HEK293 (cell line): ENCODE results near the gene CHPT1.

Experiments
- CTCF ChIA-PET: fragments of 350-600 bp; formaldehyde crosslinking; extraction: SDS; loops from one replicate; lab custom pipeline; 2021; ENCODE audit warnings: antibody characterized with exemption; lab: Yijun Ruan, JAX
- POLR2A ChIA-PET: fragments of 300-600 bp; formaldehyde crosslinking; extraction: SDS; loops from one replicate; lab custom pipeline; 2020; ENCODE audit warnings: antibody characterized with exemption, inconsistent platforms; lab: Yijun Ruan, JAX
- H3K27ac ChIP-seq: fragments of 200-500 bp; sonication (Bioruptor generic); 2 replicates; pipeline ENCODE4 v1.5.1; 2014; ENCODE audit warnings: low read depth, low read length, control low read depth, inconsistent platforms; ENCODE audit errors: extremely low read depth
- H3K36me3 ChIP-seq, 2 experiments: fragments of 200-500 bp in 1 of 2; sonication (Bioruptor generic) in 1 of 2; 1 replicate in 1 of 2; 2 replicates in 1 of 2; pipeline ENCODE4 v1.5.1; 2014 to 2017; ENCODE audit warnings: inconsistent platforms in 2 of 2, low read length in 2 of 2; ENCODE audit not compliant: control insufficient read depth in 2 of 2, insufficient read depth in 1 of 2
- H3K4me1 ChIP-seq: fragments of 200-500 bp; sonication (Bioruptor generic); 2 replicates; pipeline ENCODE4 v1.5.1; 2014; ENCODE audit warnings: mild to moderate bottlenecking, low read length, inconsistent platforms; ENCODE audit not compliant: control insufficient read depth, insufficient read depth
- H3K4me3 ChIP-seq: 2 replicates; pipeline ENCODE4 v1.5.1; 2011; ENCODE audit warnings: low read depth, mild to moderate bottlenecking, control low read depth, low read length, moderate library complexity
- H3K9me3 ChIP-seq: fragments of 200-500 bp; sonication (Bioruptor generic); 2 replicates; pipeline ENCODE4 v1.5.1; 2014; ENCODE audit warnings: low read depth, low read length, inconsistent platforms; ENCODE audit not compliant: control insufficient read depth, insufficient read depth
- BCL11A ChIP-seq: fragments of 450-650 bp; formaldehyde crosslinking; IDR thresholded peaks from 2 replicates; pipeline ENCODE4 v1.5.1; 2016; ENCODE audit warnings: low read depth, missing biosample characterization, missing genetic modification characterization
- CTCF ChIP-seq: fragments of 450-650 bp; formaldehyde crosslinking; IDR thresholded peaks from 2 replicates; pipeline ENCODE4 v1.5.1; 2016; ENCODE audit warnings: missing biosample characterization, missing genetic modification characterization
- GLI4 ChIP-seq: fragments of 450-650 bp; formaldehyde crosslinking; IDR thresholded peaks from 2 replicates; pipeline ENCODE4 v1.5.1; 2016; ENCODE audit warnings: missing biosample characterization, missing genetic modification characterization
- HIC1 ChIP-seq: fragments of 450-650 bp; formaldehyde crosslinking; IDR thresholded peaks from 2 replicates; pipeline ENCODE4 v1.5.1; 2016; ENCODE audit warnings: missing biosample characterization, missing genetic modification characterization
- SALL2 ChIP-seq: fragments of 450-650 bp; formaldehyde crosslinking; IDR thresholded peaks from 2 replicates; pipeline ENCODE4 v1.5.0; 2017; ENCODE audit warnings: missing biosample characterization, mild to moderate bottlenecking, missing genetic modification characterization, borderline replicate concordance
- SCRT2 ChIP-seq: fragments of 450-650 bp; formaldehyde crosslinking; IDR thresholded peaks from 2 replicates; pipeline ENCODE4 v1.5.1; 2016; ENCODE audit warnings: missing biosample characterization, missing genetic modification characterization
- ZBTB17 ChIP-seq: fragments of 450-650 bp; formaldehyde crosslinking; IDR thresholded peaks from 2 replicates; pipeline ENCODE4 v1.5.1; 2016; ENCODE audit warnings: missing biosample characterization, missing genetic modification characterization
- ZBTB26 ChIP-seq: fragments of 450-650 bp; formaldehyde crosslinking; optimal IDR thresholded peaks from 2 replicates; pipeline ENCODE3; 2016; ENCODE audit warnings: missing biosample characterization, mild to moderate bottlenecking, missing genetic modification characterization
- ZBTB48 ChIP-seq: fragments of 450-650 bp; formaldehyde crosslinking; IDR thresholded peaks from 2 replicates; pipeline ENCODE4 v1.5.1; 2016; ENCODE audit warnings: missing biosample characterization, missing genetic modification characterization
- ZFP69B ChIP-seq: fragments of 450-650 bp; formaldehyde crosslinking; IDR thresholded peaks from 2 replicates; pipeline ENCODE4 v1.5.1; 2016; ENCODE audit warnings: missing biosample characterization, missing genetic modification characterization
- ZNF10 ChIP-seq: fragments of 450-650 bp; formaldehyde crosslinking; IDR thresholded peaks from 2 replicates; pipeline ENCODE4 v1.5.1; 2017; ENCODE audit warnings: missing biosample characterization, missing genetic modification characterization
- ZNF157 ChIP-seq: fragments of 450-650 bp; formaldehyde crosslinking; IDR thresholded peaks from 2 replicates; pipeline ENCODE4 v1.5.1; 2016; ENCODE audit warnings: missing biosample characterization, missing genetic modification characterization
- ZNF174 ChIP-seq: fragments of 450-650 bp; formaldehyde crosslinking; IDR thresholded peaks from 2 replicates; pipeline ENCODE4 v1.5.0; 2017; ENCODE audit warnings: missing biosample characterization, mild to moderate bottlenecking, missing genetic modification characterization
- ZNF223 ChIP-seq: fragments of 450-650 bp; formaldehyde crosslinking; IDR thresholded peaks from 2 replicates; pipeline ENCODE4 v1.5.1; 2016; ENCODE audit warnings: missing biosample characterization, missing genetic modification characterization
- ZNF239 ChIP-seq: fragments of 450-650 bp; formaldehyde crosslinking; IDR thresholded peaks from 2 replicates; pipeline ENCODE4 v1.5.1; 2016; ENCODE audit warnings: missing biosample characterization, missing genetic modification characterization
- ZNF266 ChIP-seq: fragments of 450-650 bp; formaldehyde crosslinking; IDR thresholded peaks from 2 replicates; pipeline ENCODE4 v1.5.1; 2016; ENCODE audit warnings: missing biosample characterization, missing genetic modification characterization, low read depth
- ZNF274 ChIP-seq, 2 experiments: fragments of 200-500 bp in 1 of 2; fragments of 450-650 bp in 1 of 2; sonication (Bioruptor generic) in 1 of 2; formaldehyde crosslinking in 1 of 2; IDR thresholded peaks; 2 replicates each; pipeline versions ENCODE4 v1.5.1 to v1.6.1; 2014 to 2016; ENCODE audit warnings: borderline replicate concordance in 1 of 2, inconsistent platforms in 1 of 2, low read length in 1 of 2, missing biosample characterization in 1 of 2, missing genetic modification characterization in 1 of 2
- ZNF549 ChIP-seq: fragments of 450-650 bp; IDR thresholded peaks from 2 replicates; pipeline ENCODE4 v1.5.1; 2018; ENCODE audit warnings: missing biosample characterization, missing genetic modification characterization, mild to moderate bottlenecking, inconsistent platforms, moderate library complexity
- ZNF558 ChIP-seq: fragments of 450-650 bp; formaldehyde crosslinking; IDR thresholded peaks from 2 replicates; pipeline ENCODE4 v1.5.1; 2016; ENCODE audit warnings: missing biosample characterization, missing genetic modification characterization
- ZNF585B ChIP-seq: fragments of 450-650 bp; formaldehyde crosslinking; IDR thresholded peaks from 2 replicates; pipeline ENCODE4 v1.5.1; 2016; ENCODE audit warnings: missing biosample characterization, missing genetic modification characterization
- ZNF623 ChIP-seq: fragments of 450-650 bp; formaldehyde crosslinking; IDR thresholded peaks from 2 replicates; pipeline ENCODE4 v1.5.1; 2016; ENCODE audit warnings: missing biosample characterization, missing genetic modification characterization
- ZNF660 ChIP-seq: fragments of 450-650 bp; IDR thresholded peaks from 2 replicates; pipeline ENCODE4 v1.5.1; 2018; ENCODE audit warnings: missing biosample characterization, mild to moderate bottlenecking, missing genetic modification characterization
- ZSCAN23 ChIP-seq: fragments of 450-650 bp; formaldehyde crosslinking; IDR thresholded peaks from 2 replicates; pipeline ENCODE4 v1.5.1; 2016; ENCODE audit warnings: missing biosample characterization, missing genetic modification characterization
- ZSCAN4 ChIP-seq: fragments of 450-650 bp; formaldehyde crosslinking; IDR thresholded peaks from 2 replicates; pipeline ENCODE4 v1.5.1; 2017; ENCODE audit warnings: missing biosample characterization, missing genetic modification characterization
- ZXDB ChIP-seq: fragments of 450-650 bp; formaldehyde crosslinking; IDR thresholded peaks from 2 replicates; pipeline ENCODE4 v1.5.1; 2016; ENCODE audit warnings: missing biosample characterization, missing genetic modification characterization
- TF ChIP-seq, protein P1 (sequence below): IDR thresholded peaks from 2 replicates; pipeline ENCODE4 v1.6.1; 2011; ENCODE audit warnings: mild to moderate bottlenecking, low read depth, low read length, borderline replicate concordance

The CHPT1 gene

GRCh38 chr12:101667591-101667990 is 29.8 kb upstream of the CHPT1 start:
- no peaks in the 10 kb centered on the region for H3K4me1 ChIP-seq
- no peaks in the 10 kb centered on the region for H3K9me3 ChIP-seq
- no peaks in the 10 kb centered on the region for H3K36me3 ChIP-seq
- H3K27ac ChIP-seq = no peak overlapping the region
- TF ChIP-seq ZBTB48 (tag by site-specific recombination) (no peak), GLI4 (tag by site-specific recombination) (no peak), HIC1 (tag by site-specific recombination) (no peak), ZNF274 (IDR thresholded peaks at IDR 0.05; ENCODE audit: low read length) (no peak), ZNF274 (tag by site-specific recombination; IDR thresholded peaks at IDR 0.05; ENCODE audit: borderline replicate concordance) (no peak), ZNF558 (no peak), ZNF174 (tag by site-specific recombination) (no peak), SCRT2 (tag by site-specific recombination) (no peak), ZNF660 (tag by site-specific recombination) (no peak), ZNF223 (tag by site-specific recombination) (no peak), ZNF239 (tag by site-specific recombination) (no peak), ZBTB26 (tag by site-specific recombination) (no peak), ZNF585B (tag by site-specific recombination) (no peak), BCL11A (tag by site-specific recombination) (no peak), SALL2 (tag by site-specific recombination) (no peak), ZXDB (no peak), ZNF10 (no peak), ZFP69B (tag by site-specific recombination) (no peak), ZBTB17 (no peak), CTCF (tag by site-specific recombination) (no peak), ZSCAN23 (tag by site-specific recombination) (no peak)
- TF ChIP-seq, all 188 proteins: peak for 0
- CTCF ChIA-PET = interaction anchor here (1.4 kb wide), 1 partner anchor 19 kb away, joined by 3 read pairs; no protein-coding TSS in a partner anchor
- POLR2A ChIA-PET = no interaction called here
- no peak overlapping the region for H3K4me3 ChIP-seq

DNA sequence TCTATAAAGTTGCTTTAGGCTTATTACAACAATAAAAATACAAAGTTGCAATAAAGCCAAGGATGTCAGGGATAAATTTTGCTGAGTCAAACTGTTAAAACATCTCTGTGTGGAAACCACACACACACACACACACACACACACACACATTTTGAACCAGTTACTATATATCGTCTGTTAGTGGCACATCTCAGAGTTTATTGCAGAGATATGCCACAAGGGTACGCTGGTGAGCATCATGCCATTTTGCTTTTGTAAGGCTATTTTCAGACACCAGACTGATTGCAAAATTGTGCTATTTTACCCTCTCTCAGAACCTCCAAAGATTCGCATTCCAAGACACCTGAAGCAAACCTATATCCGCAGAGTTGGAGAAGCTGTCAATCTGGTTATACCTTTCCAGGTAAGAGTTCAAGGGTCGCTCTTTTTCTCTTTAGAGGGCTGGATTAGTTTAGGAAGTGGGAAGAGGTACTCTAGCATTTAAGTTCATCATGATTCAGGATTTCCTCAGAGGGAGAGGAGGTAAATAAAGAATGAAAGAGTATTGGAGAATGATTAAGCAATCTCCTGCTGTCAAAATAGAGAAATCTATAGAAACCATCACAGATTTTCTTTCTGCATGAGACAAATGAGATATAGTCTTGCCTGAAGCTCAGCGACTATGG is 27.3 kb upstream of the CHPT1 start:
- Histone ChIP-seq H3K9me3 (no peaks in the 10 kb centered on the region), H3K4me3 (no peak overlapping the region), H3K36me3 (no peaks in the 10 kb centered on the region), H3K4me1 (no peaks in the 10 kb centered on the region), H3K27ac (no peak overlapping the region)
- ChIA-PET POLR2A (no interaction called here), CTCF (interaction anchor here (0.6 to 1.3 kb wide), 6 partner anchors 10 to 170 kb away, joined by 3 to 4 read pairs (median 3); no protein-coding TSS in a partner anchor)
- TF ChIP-seq ZSCAN4 (peak; percentile 83), ZNF549 (tag by site-specific recombination) (no peak), ZNF623 (no peak), ZNF157 (no peak), CTCF (tag by site-specific recombination) (peak; percentile 53), ZNF266 (tag by site-specific recombination) (no peak)
- TF ChIP-seq, protein P1, sequence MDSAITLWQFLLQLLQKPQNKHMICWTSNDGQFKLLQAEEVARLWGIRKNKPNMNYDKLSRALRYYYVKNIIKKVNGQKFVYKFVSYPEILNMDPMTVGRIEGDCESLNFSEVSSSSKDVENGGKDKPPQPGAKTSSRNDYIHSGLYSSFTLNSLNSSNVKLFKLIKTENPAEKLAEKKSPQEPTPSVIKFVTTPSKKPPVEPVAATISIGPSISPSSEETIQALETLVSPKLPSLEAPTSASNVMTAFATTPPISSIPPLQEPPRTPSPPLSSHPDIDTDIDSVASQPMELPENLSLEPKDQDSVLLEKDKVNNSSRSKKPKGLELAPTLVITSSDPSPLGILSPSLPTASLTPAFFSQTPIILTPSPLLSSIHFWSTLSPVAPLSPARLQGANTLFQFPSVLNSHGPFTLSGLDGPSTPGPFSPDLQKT = no peak
